Erythroblast (primary cell): ENCODE results near the gene TREH.

ENCODE experiments used
- DNase-seq, 2 experiments: peaks; one replicate each; lab custom pipeline; 2025; lab: John Stamatoyannopoulos, UW
- GATA1 ChIP-seq: IDR thresholded peaks from 2 replicates; pipeline ENCODE4 v1.6.1; 2011; ENCODE audit warnings: low read depth, mild to moderate bottlenecking, control low read depth, low read length, moderate library complexity
- POLR2A ChIP-seq: IDR thresholded peaks from 2 replicates; pipeline ENCODE4 v1.6.1; 2011; ENCODE audit warnings: mild to moderate bottlenecking, low read length

The TREH gene

GRCh38 chr11:118663381-118663780 is 16.1 kb downstream of the TREH start:
- no peak for DNase-seq

GRCh38 chr11:118662401-118663271 is 16.8 kb downstream of the TREH start:
- TF ChIP-seq GATA1 (no peak), POLR2A (no peak)
- DNase-seq, result no peak

More at GRCh38 chr11:118663381-118663780, 16.1 kb downstream of the TREH start:
- TF ChIP-seq GATA1 (no peak), POLR2A (no peak)

- no peak for DNase-seq
- TF ChIP-seq POLR2A, result no peak
- TF ChIP-seq GATA1, result no peak
These were observed 17.8 kb downstream of the TREH start for GRCh38 chr11:118661425-118662301.

GRCh38 chr11:118660681-118661424 is 18.6 kb downstream of the TREH start:
- no peak for TF ChIP-seq GATA1
- no peak for TF ChIP-seq POLR2A
- DNase-seq, result no peak

GRCh38 chr11:118659953-118660680 is 19.3 kb downstream of the TREH start:
- no peak for TF ChIP-seq GATA1
- no peak for TF ChIP-seq POLR2A
- no peak for DNase-seq

GRCh38 chr11:118659314-118659952 is 20.0 kb downstream of the TREH start:
- TF ChIP-seq GATA1 (no peak), POLR2A (no peak)
- DNase-seq, result peak; percentile 78 to 84

- no peak for TF ChIP-seq GATA1
- no peak for TF ChIP-seq POLR2A
- no peak for DNase-seq
These were observed 20.8 kb downstream of the TREH start for GRCh38 chr11:118658429-118659313.

GRCh38 chr11:118657709-118658428 is 21.6 kb downstream of the TREH start:
- no peak for DNase-seq
- TF ChIP-seq GATA1, result no peak
- no peak for TF ChIP-seq POLR2A

GRCh38 chr11:118657238-118657637 is 22.2 kb downstream of the TREH start:
- peak in 1 of 2 experiments; percentile 16 for DNase-seq
- TF ChIP-seq GATA1 (no peak), POLR2A (no peak)

- TF ChIP-seq GATA1 (no peak), POLR2A (no peak)
- no peak for DNase-seq
These were observed 22.8 kb downstream of the TREH start for GRCh38 chr11:118656563-118657165.
